GM18867 (cell line): ENCODE data around the gene PSME3IP1.
"Not testable (repeated sequence)": the region's sequence is repeated elsewhere in the genome, so short reads cannot be mapped to it uniquely, and the experiment has no call there.

ENCODE experiments used
- ATAC-seq: cut with Tn5 transposase; IDR thresholded peaks from one replicate; pipeline ENCODE4 v1.9.1; 2021; ENCODE audit warnings: mild to moderate bottlenecking, moderate library complexity; ENCODE audit not compliant: unreplicated experiment

The PSME3IP1 gene

DNA sequence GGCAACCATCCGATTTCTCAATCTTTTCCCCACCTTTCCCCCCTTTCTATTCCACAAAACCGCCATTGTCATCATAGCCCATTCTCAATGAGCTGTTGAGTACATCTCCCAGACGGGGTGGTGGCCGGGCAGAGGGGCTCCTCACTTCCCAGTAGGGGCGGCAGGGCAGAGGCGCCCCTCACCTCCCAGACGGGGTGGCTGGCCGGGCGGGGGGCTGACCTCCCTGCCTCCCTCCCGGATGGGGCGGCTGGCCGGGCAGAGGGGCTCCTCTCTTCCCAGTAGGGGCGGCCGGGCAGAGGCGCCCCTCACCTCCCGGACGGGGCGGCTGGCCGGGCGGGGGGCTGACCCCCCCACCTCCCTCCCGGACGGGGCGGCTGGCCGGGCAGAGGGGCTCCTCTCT is 14.5 kb upstream of the PSME3IP1 start:
- not testable (repeated sequence) for ATAC-seq

- ATAC-seq = no peak
Measured at GRCh38 chr16:57196753-57197152, 10.9 kb upstream of the PSME3IP1 start.

DNA sequence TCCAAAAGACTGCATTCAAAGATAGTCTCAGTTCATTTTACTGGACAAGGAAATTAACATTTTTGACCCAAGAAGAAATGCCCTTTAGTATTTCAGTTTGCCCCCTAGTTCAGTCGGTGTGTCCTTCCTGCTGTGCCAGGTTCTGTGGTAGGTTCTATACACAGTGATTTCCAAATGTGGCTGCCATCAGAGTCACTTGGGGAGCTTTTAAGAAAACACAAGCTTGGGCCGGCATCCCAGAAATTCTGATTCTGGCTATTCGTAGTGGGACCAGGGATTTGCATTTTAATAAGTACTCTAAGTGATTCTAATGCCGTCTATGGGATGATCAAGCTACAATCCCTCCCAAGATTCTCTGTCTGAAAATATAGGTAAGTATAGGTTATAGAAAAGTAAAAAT is 10.4 kb upstream of the PSME3IP1 start:
- ATAC-seq = no peak

- ATAC-seq = no peak
Measured at GRCh38 chr16:57194512-57194911, 8.7 kb upstream of the PSME3IP1 start.

GRCh38 chr16:57192720-57193486 is 7.1 kb upstream of the PSME3IP1 start:
- no peak for ATAC-seq

DNA sequence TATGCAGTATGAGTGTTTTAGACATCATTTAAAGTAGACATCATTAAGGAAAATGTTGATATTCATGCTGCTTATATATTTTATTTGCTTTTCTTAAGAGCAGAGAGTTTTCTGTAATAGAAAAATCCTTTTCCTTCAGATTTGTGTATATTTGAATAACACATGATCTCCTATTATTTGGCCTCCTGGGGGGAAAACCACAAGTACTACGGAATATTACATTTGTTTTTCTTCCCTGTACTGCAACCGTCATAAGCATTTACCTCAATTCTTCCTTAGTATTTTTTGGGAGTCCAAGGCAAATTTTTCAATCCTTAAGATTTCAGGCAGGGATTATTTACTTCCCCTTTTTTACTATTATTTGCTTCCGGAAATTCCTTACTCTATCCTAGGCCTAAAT is 6.3 kb upstream of the PSME3IP1 start:
- ATAC-seq = no peak

GRCh38 chr16:57191056-57191571 is 5.3 kb upstream of the PSME3IP1 start:
- ATAC-seq = no peak

DNA sequence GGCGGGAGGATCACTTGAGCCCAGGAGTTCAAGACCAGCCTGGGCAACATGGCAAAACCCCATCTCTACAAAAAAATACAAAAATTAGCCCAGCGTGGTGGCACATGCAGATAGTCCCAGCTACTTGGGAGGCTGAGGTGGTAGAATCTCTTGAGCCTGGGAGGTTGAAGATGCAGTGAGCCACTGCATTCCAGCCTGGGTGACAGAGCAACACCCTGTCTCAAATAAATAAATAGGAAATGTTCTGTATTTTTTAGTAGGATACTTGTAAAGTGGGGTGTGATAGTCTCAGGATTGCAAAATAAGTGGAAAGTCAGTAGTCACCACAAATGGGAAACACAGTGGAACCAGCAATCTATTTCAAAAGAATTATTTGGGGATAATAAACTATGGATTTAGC is 4.3 kb upstream of the PSME3IP1 start:
- ATAC-seq = no peak

GRCh38 chr16:57189527-57189926 is 3.7 kb upstream of the PSME3IP1 start:
- not testable (repeated sequence) for ATAC-seq

DNA sequence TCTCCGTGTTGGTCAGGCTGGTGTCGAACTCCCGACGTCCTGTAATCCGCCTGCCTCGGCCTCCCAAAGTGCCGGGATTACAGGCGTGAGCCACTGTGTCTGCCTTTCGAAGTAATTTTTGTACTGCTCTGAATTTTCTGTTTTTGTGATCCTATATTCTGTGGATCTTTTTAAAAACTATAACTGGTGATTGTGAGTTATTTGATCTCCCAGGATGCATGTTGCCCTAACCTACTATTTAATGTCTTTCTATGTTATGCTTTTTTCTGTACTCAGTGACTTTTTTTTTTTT is 2.8 kb upstream of the PSME3IP1 start:
- ATAC-seq = no peak

DNA sequence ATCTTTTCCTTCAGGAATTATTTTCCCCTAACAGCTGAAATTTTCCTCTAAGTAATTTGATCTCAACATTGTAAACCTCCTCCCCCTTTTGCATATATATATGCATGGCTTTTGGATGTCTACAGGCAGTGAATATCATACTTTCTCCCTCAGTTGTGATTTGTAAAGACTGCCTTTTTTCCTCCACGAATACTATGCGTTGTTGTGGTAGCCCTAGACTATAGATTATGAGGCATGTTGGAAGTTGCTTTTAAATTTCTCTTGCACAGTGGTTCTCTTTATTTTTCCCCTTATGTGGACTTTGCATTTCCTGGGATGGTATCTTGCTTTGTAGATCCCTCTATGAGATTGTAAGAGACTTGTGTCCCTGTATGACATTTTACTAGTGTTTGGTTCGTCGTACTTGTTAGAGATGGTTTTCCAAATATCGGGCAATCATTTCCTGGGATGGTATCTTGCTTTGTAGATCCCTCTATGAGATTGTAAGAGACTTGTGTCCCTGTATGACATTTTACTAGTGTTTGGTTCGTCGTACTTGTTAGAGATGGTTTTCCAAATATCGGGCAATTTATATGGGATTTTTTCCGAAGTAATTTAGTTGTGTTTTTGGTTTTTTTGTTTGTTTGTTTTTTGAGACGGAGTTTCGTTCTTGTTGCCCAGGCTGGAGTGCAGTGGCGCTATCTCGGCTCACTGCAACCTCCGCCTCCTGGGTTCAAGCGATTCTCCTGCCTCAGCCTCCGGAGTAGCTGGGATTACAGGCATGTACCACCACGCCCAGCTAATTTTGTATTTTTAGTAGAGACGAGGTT is 2.3 kb upstream of the PSME3IP1 start:
- not testable (repeated sequence) for ATAC-seq

GRCh38 chr16:57186872-57187854 is 1.3 kb upstream of the PSME3IP1 start:
- ATAC-seq = no peak

- ATAC-seq = peak; percentile 34
Measured at GRCh38 chr16:57185446-57185944, 344 bp downstream of the PSME3IP1 start.

DNA sequence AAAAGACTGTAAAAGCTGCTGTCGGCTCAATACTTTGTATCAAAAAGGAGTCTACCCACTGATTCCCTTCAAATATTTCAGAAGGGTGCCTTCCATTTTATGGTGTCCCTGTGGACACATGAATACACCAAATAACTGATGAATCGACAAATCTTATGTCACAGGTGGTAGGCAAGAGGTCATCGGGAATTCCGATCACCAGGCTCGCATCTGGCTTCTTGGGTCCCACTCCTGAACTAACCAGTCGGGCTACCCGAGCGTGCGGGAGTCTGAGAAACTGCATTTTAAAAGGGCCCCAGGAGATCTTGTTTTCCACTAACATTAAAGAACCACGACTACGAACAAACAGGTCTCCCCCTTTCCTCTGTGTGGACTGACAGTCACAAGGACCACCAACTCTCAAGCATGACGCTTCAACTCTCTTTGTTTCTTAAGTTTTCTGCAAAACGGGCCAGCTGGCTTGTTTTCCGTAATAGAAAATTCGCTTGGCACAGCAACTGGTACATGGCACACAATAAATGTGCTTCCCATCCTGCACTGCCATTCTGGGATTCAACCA is 873 bp downstream of the PSME3IP1 start:
- ATAC-seq = no peak

DNA sequence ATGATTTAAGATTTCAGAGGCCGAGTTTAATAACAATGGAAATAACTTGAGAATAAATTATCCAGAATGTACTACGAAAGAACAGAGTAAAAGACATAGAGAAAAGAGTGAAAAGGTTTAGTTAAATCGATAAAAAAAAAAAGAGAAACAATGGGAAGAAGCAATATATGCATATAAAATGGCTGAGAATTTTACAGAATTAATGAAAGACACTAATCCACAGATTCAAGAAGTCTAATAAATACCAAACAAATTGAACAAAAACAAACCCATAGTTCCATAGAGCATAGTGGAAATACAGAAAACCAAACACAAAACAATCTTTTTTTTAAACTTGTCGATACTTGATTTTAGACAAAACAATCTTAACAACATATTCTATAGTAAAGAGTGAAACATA is 1.7 kb downstream of the PSME3IP1 start:
- ATAC-seq = no peak

DNA sequence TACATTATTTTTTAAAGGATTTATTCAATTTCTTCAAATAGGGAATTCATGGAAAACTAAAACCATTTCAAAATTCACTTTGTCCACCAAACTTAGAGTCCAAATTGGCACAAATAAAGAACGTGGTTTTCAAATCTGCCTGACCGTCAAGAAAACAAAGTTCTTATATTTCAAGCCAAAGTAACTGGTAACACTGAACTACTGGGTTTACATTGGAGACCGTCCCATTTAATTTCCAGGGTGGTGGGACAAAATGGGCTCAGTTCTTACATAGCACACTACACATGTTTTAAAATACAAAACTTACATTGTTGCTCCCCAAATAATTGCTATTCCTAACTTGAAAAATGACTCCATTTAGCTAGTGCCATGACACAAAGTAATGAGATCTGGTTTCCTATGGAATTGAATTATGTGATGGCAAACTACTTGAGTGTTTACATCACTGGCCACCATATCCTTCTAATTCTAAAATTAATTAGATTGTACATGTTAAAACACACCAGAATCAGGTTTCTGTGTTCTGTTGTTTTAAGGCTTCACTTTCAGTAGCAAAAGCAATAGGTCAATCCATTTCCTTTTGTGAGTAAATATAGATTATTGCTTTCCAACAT is 6.5 kb downstream of the PSME3IP1 start:
- no peak for ATAC-seq

GRCh38 chr16:57178793-57179212 is 7.0 kb downstream of the PSME3IP1 start:
- ATAC-seq = no peak

- no peak for ATAC-seq
Measured at GRCh38 chr16:57178196-57178595, 7.6 kb downstream of the PSME3IP1 start.

DNA sequence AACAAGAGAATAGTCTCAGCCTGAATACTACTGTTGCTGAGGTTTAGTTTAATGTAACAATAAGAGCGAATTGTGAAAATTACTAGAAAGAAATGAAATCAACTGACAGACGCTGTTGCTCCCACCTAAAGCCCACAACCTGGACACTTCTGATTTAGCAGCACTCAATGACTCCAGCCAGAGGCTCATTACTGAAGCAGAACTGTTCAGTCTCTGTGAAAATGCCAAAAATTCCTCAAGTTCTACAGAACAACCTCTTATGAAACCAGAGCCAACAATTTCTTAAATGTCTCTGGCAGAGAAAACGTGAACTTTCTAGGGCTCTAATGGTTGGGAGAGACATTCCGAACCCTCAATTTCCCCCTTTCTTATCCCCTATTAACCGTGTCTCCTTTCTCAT is 9.9 kb downstream of the PSME3IP1 start:
- ATAC-seq = no peak

- no peak for ATAC-seq
Measured at GRCh38 chr16:57172721-57173290, 13.0 kb downstream of the PSME3IP1 start.
